TTC549 (cell line): ENCODE results near the gene APP.

Experiments used
- FAIRE-seq: peaks from 2 replicates; lab custom pipeline; 2012; peaks lifted over from hg19 to GRCh38; lab: Jason Lieb, UNC

APP gene

GRCh38 chr21:26126168-26126553 lies 44.4 kb downstream of the APP start:
- no peak for FAIRE-seq

DNA sequence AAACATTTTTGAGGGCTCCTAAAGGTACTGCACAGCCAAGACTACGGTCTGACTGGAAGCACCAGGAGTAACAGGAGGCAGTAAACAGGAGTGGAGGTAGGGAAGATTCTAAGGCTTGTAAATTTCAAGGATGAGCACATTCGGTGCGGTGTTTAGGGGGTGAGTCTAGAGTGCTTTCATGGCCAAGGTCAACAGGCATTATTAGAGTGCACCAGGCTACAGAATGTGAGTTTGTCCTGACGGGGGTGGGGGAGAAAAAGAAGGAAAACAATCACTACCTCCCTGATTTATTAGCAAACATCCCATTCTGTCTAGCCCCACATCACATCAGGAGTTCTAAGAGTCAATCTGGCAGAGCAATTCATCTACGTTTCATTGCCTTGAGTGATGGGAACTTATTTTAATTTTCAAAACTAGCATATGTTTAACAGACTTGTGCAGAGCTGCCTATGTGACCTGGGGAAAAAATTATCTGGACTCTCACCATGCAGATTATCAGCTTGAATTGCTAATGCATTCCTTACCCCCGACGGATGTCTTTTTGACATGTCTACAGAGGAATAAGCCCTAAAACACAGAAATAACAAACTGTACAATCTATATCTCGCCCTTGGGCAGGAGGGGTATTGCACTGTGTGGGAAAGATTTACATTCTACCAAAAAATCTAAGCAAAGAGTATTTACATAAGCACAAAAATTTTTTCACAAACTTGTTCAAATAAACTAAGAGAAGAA lies 45.0 kb downstream of the APP start:
- FAIRE-seq: no peak

DNA sequence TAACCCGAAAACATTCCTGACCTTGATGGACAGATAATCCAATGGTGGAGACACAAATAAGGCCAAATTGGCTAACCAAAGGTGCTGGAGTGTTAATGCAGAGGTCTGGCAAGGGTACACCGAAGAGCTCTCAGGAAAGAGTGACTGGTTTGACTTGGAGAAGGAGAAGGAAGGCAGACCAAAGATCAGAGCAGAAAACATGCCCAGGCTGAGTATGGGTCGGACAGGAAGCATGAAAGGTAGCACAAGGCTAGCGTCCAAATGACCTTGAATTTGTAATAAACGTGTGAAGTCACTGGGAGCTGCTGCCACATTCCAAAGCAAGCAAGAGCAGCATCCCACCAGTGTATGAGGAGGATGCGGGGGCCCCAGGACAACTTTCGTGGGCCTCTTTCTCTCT lies 45.7 kb downstream of the APP start:
- FAIRE-seq: no peak

- FAIRE-seq: no peak
Measured at GRCh38 chr21:26124421-26124833, 46.1 kb downstream of the APP start.

- FAIRE-seq: no peak
Measured at GRCh38 chr21:26123012-26123411, 47.6 kb downstream of the APP start.

GRCh38 chr21:26120828-26121227 lies 49.7 kb downstream of the APP start:
- FAIRE-seq: no peak

GRCh38 chr21:26119906-26120305 lies 50.7 kb downstream of the APP start:
- no peak for FAIRE-seq

DNA sequence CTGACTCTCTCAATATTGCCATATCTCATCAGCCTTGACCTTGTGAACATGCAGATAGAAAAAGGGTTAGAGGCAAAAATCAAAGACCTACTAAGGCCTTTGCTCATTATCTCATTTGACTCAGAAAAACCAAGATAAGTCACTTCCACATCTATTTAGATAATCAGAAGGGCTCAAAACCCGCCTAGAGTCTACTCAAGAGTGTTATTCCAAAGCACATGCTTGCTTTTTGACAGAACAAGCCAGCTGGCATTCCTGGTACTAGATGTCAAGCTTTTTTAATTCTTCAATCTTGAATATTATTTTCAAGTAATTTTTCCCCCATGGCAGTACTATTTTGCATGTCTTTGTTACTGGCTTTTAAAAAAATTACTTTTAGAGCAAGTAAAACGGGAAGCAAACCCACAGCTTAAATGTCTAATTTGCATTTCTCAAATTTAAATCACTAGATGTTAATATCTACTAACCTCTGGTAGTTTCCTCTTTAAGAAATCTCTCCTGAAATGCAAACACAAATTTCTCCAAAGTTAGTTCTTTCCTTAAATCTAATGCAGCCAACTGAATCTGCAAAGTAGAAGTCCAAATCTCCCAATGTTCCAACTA lies 51.5 kb downstream of the APP start:
- no peak for FAIRE-seq

GRCh38 chr21:26117972-26118367 lies 52.6 kb downstream of the APP start:
- no peak for FAIRE-seq

DNA sequence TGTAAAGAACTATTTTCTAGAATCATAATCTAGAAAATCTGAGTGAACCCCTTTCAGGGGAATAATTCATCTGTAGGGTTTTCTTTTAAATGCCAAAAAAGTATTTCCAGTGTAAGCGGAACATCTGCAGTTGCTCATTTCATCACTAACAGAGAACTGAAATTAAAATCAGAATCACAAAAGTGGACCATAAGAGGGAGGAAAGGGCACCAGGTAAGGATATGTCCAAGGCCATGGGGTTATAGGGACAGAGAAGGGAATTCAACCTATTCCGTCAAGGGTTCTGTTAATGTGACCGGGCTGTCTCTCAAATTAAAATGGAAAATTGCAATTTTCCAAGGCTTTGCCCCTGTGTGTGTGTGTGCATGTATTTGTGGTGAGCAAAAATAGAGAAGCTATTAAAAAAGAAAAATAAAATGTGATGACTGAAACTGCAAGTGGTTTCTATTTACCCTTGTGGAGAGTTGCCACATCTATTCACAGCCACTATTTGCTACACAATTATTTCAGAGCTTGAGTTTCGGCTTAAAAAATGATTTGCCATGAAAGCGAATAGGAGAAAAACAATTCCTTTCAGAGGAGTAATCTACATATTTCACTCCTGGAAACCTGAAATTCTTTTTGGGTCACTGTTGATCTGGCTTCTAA lies 53.1 kb downstream of the APP start:
- FAIRE-seq: no peak

DNA sequence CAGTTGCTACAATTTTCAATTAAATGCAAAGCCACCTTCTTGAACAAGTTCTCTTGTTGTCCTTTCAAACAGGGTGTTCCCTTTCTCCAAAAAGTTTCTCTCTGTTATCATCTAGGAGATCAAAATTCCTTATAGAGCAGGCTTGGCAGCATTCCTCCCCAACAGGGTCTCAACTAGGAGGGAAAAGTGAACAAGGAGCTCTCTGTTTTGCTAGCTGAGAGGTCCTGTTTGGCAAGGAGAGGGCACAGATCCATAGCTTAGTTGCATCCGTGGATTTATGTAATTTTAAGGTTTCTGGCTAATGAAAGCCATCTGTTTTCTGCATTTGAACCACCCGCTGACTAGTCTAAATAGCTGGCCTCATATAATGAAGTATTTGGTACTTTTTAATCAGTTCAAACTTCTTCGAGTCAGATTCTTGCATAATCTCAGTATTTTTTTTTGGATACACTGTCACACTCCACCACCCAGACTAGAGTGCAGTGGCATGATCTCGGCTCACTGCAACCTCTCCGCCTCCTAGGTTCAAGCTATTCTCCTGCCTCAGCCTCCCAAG lies 54.0 kb downstream of the APP start:
- FAIRE-seq: no peak

DNA sequence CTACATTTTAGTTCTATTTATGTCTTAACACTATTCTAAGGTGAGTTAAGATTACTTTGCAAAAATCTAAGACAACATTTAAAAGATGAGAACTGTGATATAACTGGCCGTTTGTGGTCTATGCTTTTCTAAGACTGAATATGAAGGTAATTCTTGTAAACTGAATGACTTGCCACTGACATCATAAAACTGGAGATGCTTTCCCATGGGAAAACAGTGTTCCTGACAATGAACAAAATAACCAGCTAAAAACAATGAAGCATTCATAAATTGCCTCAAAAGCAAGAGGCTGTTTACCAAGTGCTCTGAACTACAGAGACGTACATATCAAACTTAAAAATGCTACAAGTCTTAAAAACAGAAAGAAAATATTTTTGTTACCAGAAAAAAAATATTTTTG lies 54.7 kb downstream of the APP start:
- FAIRE-seq: no peak

- no peak for FAIRE-seq
Measured at GRCh38 chr21:26115305-26115704, 55.3 kb downstream of the APP start.

DNA sequence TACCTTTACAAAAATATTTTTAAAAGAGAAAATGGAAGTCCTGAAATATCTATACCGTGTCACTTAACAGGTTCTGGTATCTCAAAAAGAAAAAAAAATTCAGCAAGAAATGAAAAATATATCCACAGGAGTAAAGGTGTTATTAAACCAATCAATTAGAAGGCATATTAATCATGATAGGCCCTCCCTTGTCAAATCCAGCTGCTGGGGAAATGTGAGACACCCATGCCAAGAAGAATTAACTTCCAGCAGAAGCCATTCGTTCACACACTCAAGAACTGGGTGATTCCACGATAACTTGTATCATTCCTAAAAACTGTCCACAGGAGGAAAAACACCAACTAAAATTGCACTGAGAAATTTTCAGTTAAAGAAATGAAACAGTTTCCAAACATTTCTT lies 57.6 kb downstream of the APP start:
- no peak for FAIRE-seq

GRCh38 chr21:26112127-26112742 lies 58.3 kb downstream of the APP start:
- FAIRE-seq: no peak

GRCh38 chr21:26110715-26111114 lies 59.9 kb downstream of the APP start:
- no peak for FAIRE-seq

DNA sequence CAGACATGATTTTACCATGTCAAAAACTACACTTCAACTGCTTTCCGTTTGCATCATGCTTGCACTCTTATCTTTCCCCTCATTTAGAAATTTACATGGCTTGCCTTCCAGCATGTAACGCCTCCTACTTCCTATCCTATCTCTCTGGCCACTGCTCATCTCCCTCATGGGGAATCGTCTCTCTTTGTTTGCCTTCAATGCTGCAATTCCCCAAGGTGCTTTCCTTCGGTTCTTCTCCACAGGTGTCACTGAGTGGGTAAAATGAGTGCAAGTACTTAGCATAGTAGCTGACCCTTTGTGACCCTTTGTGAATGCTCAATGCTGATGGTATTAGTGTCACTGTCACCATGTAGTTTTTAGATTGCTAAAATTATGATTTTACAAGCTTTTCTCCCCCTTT lies 63.1 kb downstream of the APP start:
- no peak for FAIRE-seq

DNA sequence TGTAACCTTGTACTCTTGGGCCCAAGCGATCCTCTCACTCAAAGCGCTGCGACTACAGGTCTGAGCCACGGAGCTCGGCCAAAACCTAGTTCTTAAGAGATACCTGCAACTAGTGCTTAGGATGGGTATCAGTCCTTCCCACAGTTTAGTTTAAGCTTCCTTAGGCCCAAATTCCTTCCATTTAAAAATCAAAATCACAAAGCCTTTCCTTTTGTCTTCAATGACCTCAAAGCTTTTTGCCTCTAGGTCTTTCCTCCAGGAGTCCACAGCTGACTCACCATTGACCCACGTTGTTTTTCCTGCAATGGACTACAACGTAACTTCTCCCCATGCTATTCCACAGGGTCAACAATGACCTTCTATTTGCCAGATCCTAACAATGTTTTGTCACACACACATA lies 64.0 kb downstream of the APP start:
- no peak for FAIRE-seq

DNA sequence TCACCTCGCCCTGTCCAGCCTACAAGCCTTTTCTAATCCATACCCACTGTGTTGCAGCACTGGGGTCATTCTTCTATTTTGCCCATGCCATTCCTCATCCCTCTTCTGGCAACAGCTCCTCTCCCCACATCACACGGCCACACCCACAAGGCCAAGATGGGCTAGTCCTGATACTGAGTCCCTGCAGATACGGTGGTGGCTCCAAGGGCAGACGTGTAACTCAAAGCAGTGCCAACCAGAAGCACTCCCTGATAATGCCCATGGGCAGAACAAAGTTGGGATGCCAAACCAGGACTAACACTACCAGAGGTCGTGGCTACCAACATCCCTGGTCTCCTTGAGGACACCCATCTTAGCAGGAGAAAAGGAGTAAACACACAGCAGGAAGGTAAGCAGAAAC lies 64.8 kb downstream of the APP start:
- no peak for FAIRE-seq

- FAIRE-seq: no peak
Measured at GRCh38 chr21:26100573-26100972, 70.0 kb downstream of the APP start.

DNA sequence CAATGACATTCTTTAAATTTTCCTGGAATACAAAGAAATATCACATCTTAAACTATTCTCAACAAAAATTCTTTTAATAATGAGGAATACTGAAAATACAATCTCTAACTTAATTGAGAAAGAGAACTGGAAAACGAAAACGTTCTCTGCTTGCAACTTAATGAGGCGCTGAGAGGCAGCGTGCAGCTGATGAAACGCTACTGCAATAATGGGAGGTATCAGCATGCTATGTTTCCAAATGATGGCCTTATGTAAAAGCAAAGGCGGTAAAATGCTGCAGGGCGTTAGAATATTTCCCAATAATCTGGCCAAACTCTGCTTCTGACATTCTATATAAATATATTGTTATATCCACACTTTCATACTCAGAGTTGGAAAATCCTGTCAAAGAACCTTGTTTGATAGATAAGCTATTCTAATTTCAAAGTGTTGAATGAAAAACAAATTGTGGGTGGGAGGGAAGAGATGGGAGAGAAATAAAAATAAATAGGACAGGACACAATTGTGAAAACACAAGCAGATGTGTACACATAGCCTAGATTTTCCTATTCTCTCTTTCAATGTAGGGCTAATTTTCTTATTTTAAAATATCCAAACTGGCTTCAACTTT lies 70.9 kb downstream of the APP start:
- FAIRE-seq: no peak

DNA sequence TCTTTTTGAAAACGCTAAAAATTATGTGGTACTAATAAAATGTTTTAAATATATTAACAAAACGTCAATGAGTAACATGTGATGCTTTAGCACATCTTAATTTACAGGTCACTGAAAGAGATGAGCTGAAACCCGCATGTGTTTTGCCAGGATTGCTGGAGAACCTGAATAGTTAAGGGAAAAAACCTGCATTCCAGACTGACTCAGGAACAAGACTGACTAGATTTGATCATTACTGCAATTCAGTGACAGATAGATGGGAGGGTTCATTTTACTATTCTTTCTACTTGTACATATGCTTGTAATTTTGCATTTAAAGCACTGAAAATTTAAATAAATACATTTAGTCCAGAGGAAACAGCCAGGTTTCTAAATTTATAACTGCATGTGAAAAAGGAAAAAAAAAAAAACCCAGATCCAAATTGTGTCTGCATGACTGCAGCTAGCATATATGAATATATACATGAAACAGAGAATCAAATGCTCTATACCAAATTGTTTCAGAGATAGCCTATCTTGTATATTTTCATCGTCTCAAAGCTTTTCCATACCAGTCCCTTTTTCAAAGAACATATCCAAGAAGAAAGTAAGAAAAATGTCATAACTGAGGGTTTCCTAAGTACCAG lies 71.7 kb downstream of the APP start:
- FAIRE-seq: no peak
